Activated CD8-positive, alpha-beta T cell treated with anti-CD3 and anti-CD28 coated beads for 36 hours (primary cell): Measurements from ENCODE around the gene HNF4A. TPM values are rescaled to one million over a fixed set of nuclear protein-coding genes. Genes with fewer than 3 reads are reported as not detected.

Source experiments
- ATAC-seq: fragments of 200-7000 bp; cut with Tn5 transposase; one replicate; pipeline ENCODE4 v1.10.0; 2021; ENCODE audit warnings: mild to moderate bottlenecking, moderate library complexity
- CTCF ChIA-PET: fragments of 350-600 bp; sonication (Branson Sonifier 250); formaldehyde crosslinking; loops from one replicate; lab custom pipeline; 2021; ENCODE audit warnings: antibody characterized with exemption; lab: Charles Lee
- POLR2A ChIA-PET: fragments of 350-600 bp; sonication (Branson Sonifier 250); formaldehyde crosslinking; loops from one replicate; lab custom pipeline; 2021; ENCODE audit warnings: antibody characterized with exemption; lab: Charles Lee
- DNase-seq: peaks from one replicate; pipeline ENCODE4 v3.0.0-alpha.2; 2020
- H3K27ac Mint-ChIP-seq: one replicate; pipeline ENCODE4 v1.8.0; 2021; ENCODE audit warnings: mild to moderate bottlenecking, mixed read lengths
- H3K27me3 Mint-ChIP-seq: one replicate; pipeline ENCODE4 v1.8.0; 2021; ENCODE audit warnings: mixed read lengths
- H3K36me3 Mint-ChIP-seq: one replicate; pipeline ENCODE4 v1.8.0; 2021; ENCODE audit warnings: low read depth, mixed read lengths
- H3K4me1 Mint-ChIP-seq: one replicate; pipeline ENCODE4 v1.8.0; 2021; ENCODE audit warnings: low read depth, mixed read lengths
- H3K4me3 Mint-ChIP-seq: one replicate; pipeline ENCODE4 v1.8.0; 2021; ENCODE audit warnings: mild to moderate bottlenecking, moderate library complexity, mixed read lengths
- H3K9me3 Mint-ChIP-seq: one replicate; pipeline ENCODE4 v1.8.0; 2021; ENCODE audit warnings: mixed read lengths
- intact Hi-C: fragments of 100-400 bp; cut with micrococcal nuclease; formaldehyde crosslinking; loops from one replicate; pipeline ENCODE4 v1.10.0; 2022
- total RNA-seq, 2 experiments: library from RNA; stranded (reverse); gene quantifications; one replicate each; pipeline ENCODE4 v1.2.3, GENCODE V29; 2021
- TF ChIP-seq, protein P1 (sequence below): fragments of 200-600 bp; IDR thresholded peaks from one replicate; pipeline ENCODE4 v1.8.0; 2022; ENCODE audit warnings: antibody characterized with exemption, mild to moderate bottlenecking

The HNF4A gene
- total RNA-seq, 2 experiments from 2014 or later = not detected

DNA sequence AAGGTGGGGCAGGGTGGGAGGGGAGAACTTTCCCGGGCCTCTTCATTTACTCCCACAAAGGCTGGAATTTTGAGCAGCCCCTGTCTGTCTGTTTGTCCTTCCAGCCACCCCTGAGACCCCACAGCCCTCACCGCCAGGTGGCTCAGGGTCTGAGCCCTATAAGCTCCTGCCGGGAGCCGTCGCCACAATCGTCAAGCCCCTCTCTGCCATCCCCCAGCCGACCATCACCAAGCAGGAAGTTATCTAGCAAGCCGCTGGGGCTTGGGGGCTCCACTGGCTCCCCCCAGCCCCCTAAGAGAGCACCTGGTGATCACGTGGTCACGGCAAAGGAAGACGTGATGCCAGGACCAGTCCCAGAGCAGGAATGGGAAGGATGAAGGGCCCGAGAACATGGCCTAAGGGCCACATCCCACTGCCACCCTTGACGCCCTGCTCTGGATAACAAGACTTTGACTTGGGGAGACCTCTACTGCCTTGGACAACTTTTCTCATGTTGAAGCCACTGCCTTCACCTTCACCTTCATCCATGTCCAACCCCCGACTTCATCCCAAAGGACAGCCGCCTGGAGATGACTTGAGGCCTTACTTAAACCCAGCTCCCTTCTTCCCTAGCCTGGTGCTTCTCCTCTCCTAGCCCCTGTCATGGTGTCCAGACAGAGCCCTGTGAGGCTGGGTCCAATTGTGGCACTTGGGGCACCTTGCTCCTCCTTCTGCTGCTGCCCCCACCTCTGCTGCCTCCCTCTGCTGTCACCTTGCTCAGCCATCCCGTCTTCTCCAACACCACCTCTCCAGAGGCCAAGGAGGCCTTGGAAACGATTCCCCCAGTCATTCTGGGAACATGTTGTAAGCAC lies 74.1 kb downstream of the HNF4A start:
- ChIA-PET POLR2A (no interaction called here), CTCF (no interaction called here)
- ATAC-seq (no peak), DNase-seq (no peak)
- TF ChIP-seq, protein P1, sequence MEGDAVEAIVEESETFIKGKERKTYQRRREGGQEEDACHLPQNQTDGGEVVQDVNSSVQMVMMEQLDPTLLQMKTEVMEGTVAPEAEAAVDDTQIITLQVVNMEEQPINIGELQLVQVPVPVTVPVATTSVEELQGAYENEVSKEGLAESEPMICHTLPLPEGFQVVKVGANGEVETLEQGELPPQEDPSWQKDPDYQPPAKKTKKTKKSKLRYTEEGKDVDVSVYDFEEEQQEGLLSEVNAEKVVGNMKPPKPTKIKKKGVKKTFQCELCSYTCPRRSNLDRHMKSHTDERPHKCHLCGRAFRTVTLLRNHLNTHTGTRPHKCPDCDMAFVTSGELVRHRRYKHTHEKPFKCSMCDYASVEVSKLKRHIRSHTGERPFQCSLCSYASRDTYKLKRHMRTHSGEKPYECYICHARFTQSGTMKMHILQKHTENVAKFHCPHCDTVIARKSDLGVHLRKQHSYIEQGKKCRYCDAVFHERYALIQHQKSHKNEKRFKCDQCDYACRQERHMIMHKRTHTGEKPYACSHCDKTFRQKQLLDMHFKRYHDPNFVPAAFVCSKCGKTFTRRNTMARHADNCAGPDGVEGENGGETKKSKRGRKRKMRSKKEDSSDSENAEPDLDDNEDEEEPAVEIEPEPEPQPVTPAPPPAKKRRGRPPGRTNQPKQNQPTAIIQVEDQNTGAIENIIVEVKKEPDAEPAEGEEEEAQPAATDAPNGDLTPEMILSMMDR = no peak
- no peaks in the 10 kb centered on the region for H3K36me3 Mint-ChIP-seq
- peaks cover 6% of the 10 kb centered on the region for H3K27me3 Mint-ChIP-seq
- no peaks in the 10 kb centered on the region for H3K4me1 Mint-ChIP-seq
- H3K9me3 Mint-ChIP-seq = no peaks in the 10 kb centered on the region
- intact Hi-C loops = no loop called here
- H3K4me3 Mint-ChIP-seq = no peak overlapping the region
- H3K27ac Mint-ChIP-seq = no peak overlapping the region

DNA sequence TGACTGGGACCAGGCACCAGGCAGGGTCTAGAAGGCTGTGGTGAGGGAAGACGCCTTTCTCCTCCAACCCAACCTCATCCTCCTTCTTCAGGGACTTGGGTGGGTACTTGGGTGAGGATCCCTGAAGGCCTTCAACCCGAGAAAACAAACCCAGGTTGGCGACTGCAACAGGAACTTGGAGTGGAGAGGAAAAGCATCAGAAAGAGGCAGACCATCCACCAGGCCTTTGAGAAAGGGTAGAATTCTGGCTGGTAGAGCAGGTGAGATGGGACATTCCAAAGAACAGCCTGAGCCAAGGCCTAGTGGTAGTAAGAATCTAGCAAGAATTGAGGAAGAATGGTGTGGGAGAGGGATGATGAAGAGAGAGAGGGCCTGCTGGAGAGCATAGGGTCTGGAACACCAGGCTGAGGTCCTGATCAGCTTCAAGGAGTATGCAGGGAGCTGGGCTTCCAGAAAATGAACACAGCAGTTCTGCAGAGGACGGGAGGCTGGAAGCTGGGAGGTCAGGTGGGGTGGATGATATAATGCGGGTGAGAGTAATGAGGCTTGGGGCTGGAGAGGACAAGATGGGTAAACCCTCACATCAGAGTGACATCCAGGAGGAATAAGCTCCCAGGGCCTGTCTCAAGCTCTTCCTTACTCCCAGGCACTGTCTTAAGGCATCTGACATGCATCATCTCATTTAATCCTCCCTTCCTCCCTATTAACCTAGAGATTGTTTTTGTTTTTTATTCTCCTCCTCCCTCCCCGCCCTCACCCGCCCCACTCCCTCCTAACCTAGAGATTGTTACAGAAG lies 75.0 kb downstream of the HNF4A start:
- intact Hi-C loops = no loop called here
- Mint-ChIP-seq H3K36me3 (no peaks in the 10 kb centered on the region), H3K27ac (no peak overlapping the region), H3K4me1 (no peaks in the 10 kb centered on the region), H3K27me3 (peaks cover 6% of the 10 kb centered on the region), H3K4me3 (no peak overlapping the region), H3K9me3 (no peaks in the 10 kb centered on the region)
- CTCF ChIA-PET = no interaction called here
- POLR2A ChIA-PET = no interaction called here
- ATAC-seq (no peak), DNase-seq (no peak)
- TF ChIP-seq, protein P1 = no peak

DNA sequence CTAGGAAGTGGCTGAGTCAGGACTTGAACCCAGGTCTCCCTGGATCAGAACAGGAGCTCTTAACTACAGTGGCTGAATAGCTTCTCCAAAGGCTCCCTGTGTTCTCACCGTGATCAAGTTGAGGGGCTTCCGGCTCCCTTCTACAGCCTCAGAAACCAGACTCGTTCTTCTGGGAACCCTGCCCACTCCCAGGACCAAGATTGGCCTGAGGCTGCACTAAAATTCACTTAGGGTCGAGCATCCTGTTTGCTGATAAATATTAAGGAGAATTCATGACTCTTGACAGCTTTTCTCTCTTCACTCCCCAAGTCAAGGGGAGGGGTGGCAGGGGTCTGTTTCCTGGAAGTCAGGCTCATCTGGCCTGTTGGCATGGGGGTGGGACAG lies 75.6 kb downstream of the HNF4A start:
- H3K4me3 Mint-ChIP-seq = no peak overlapping the region
- H3K27ac Mint-ChIP-seq = no peak overlapping the region
- intact Hi-C loops = no loop called here
- ATAC-seq (no peak), DNase-seq (no peak)
- no peaks in the 10 kb centered on the region for H3K4me1 Mint-ChIP-seq
- H3K27me3 Mint-ChIP-seq = peaks cover 6% of the 10 kb centered on the region
- no peaks in the 10 kb centered on the region for H3K36me3 Mint-ChIP-seq
- ChIA-PET POLR2A (no interaction called here), CTCF (no interaction called here)
- no peaks in the 10 kb centered on the region for H3K9me3 Mint-ChIP-seq
- TF ChIP-seq, protein P1 = no peak

DNA sequence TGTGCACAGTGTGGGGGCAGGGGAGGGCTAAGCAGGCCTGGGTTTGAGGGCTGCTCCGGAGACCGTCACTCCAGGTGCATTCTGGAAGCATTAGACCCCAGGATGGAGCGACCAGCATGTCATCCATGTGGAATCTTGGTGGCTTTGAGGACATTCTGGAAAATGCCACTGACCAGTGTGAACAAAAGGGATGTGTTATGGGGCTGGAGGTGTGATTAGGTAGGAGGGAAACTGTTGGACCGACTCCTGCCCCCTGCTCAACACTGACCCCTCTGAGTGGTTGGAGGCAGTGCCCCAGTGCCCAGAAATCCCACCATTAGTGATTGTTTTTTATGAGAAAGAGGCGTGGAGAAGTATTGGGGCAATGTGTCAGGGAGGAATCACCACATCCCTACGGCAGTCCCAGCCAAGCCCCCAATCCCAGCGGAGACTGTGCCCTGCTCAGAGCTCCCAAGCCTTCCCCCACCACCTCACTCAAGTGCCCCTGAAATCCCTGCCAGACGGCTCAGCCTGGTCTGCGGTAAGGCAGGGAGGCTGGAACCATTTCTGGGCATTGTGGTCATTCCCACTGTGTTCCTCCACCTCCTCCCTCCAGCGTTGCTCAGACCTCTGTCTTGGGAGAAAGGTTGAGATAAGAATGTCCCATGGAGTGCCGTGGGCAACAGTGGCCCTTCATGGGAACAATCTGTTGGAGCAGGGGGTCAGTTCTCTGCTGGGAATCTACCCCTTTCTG lies 76.2 kb downstream of the HNF4A start:
- H3K27ac Mint-ChIP-seq = no peak overlapping the region
- POLR2A ChIA-PET = no interaction called here
- TF ChIP-seq, protein P1 = no peak
- H3K9me3 Mint-ChIP-seq = no peaks in the 10 kb centered on the region
- DNase-seq (no peak), ATAC-seq (no peak)
- H3K4me3 Mint-ChIP-seq = no peak overlapping the region
- H3K36me3 Mint-ChIP-seq = no peaks in the 10 kb centered on the region
- no peaks in the 10 kb centered on the region for H3K4me1 Mint-ChIP-seq
- intact Hi-C loops = no loop called here
- CTCF ChIA-PET = no interaction called here
- H3K27me3 Mint-ChIP-seq = peaks cover 6% of the 10 kb centered on the region
